Measurements from ENCODE around the gene MBD6. TPM values are rescaled to one million over a fixed set of nuclear protein-coding genes. Genes with fewer than 3 reads are reported as not detected.

MBD6 gene
- polyA plus RNA-seq, 3 donors = 2.4 to 47.7 (median 2.6) TPM

DNA sequence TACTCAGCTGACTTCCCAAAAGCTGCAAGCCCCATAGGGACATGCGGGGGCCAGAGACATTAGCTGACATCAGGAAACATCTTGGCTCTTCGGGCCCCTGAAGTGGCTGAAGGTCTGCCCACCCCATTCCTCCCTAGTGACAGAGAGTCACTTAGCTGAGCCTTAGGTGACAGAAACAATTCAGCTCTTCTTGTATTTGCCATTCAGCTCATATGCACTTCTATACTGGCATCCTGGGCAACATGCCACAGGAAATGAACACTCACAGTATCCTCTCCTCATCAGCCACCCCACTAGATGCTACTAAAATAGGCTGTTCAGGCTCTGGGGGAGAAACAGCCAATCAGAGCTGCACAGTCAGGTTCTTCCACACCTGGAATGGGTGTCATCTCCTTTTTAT, 21.0 kb downstream of the MBD6 start:
- no peaks in the 10 kb centered on the region for H3K9me3 Mint-ChIP-seq
- no peaks in the 10 kb centered on the region for H3K9me3 ChIP-seq (replicated peaks in 1 of 2; ENCODE audit: control insufficient read depth in 1 of 2, insufficient read depth in 1 of 2, low read length in 2 of 2)
- peaks cover 4 to 5% of the 10 kb centered on the region in 2 donors for H3K27me3 ChIP-seq (ENCODE audit: control insufficient read depth in 2 of 2, insufficient read depth in 2 of 2, low read length in 2 of 2)
- no peak overlapping the region for H3K9ac ChIP-seq (ENCODE audit: insufficient read depth, low read length, poor library complexity, severe bottlenecking)
- DNase-seq = no peak
- peak overlapping the region in 1 of 7 donors; percentile 23 for H3K27ac Mint-ChIP-seq
- H3K4me3 Mint-ChIP-seq = no peak overlapping the region
- H3K27ac ChIP-seq (ENCODE audit: low read depth in 1 of 2, low read length in 2 of 2) = no peak overlapping the region
- H3K4me1 ChIP-seq (ENCODE audit: control insufficient read depth in 1 of 2, insufficient read depth in 2 of 2, low read length in 2 of 2) = peaks cover 14 to 31% of the 10 kb centered on the region in 2 donors
- peaks cover 3 to 4% (median 3%) of the 10 kb centered on the region in 3 donors for H3K27me3 Mint-ChIP-seq (ENCODE audit: low read depth in 3 of 3)
- peaks cover 27% of the 10 kb centered on the region for H3K79me2 ChIP-seq (ENCODE audit: insufficient read depth, low read length)
- peaks cover 18 to 51% of the 10 kb centered on the region in 2 donors for H3K36me3 ChIP-seq (replicated peaks in 1 of 2; ENCODE audit: control insufficient read depth in 1 of 2, insufficient read depth in 2 of 2, low read length in 2 of 2)
- H3K36me3 Mint-ChIP-seq = peaks cover 42 to 46% of the 10 kb centered on the region in 2 donors
- H3K4me1 Mint-ChIP-seq = peaks cover 36% of the 10 kb centered on the region
- intact Hi-C loops (cut with micrococcal nuclease) = loop anchor here (10.0 kb wide), 2 partner anchors 69 to 211 kb away; partner anchors contain the start of genes ARHGAP9 (in 1 of the 2), CDK4 (in 1 of the 2) and MARCHF9 (in 1 of the 2)
- no peak overlapping the region for H2AFZ ChIP-seq (ENCODE audit: insufficient read depth, low read depth, low read length, poor library complexity, severe bottlenecking)
- H3K4me2 ChIP-seq (replicated peaks; ENCODE audit: extremely low read depth, low read length, poor library complexity, severe bottlenecking) = no peak overlapping the region
- H4K20me1 ChIP-seq (ENCODE audit: insufficient read depth, low read length) = peaks cover 19% of the 10 kb centered on the region
- 12% methylated on average over 2 of the region's 2 CpGs for WGBS (ENCODE audit: insufficient coverage)
- no peak overlapping the region for H3K4me3 ChIP-seq (replicated peaks in 1 of 3; ENCODE audit: low read depth in 2 of 3, low read length in 3 of 3)
- TF ChIP-seq, protein P1, sequence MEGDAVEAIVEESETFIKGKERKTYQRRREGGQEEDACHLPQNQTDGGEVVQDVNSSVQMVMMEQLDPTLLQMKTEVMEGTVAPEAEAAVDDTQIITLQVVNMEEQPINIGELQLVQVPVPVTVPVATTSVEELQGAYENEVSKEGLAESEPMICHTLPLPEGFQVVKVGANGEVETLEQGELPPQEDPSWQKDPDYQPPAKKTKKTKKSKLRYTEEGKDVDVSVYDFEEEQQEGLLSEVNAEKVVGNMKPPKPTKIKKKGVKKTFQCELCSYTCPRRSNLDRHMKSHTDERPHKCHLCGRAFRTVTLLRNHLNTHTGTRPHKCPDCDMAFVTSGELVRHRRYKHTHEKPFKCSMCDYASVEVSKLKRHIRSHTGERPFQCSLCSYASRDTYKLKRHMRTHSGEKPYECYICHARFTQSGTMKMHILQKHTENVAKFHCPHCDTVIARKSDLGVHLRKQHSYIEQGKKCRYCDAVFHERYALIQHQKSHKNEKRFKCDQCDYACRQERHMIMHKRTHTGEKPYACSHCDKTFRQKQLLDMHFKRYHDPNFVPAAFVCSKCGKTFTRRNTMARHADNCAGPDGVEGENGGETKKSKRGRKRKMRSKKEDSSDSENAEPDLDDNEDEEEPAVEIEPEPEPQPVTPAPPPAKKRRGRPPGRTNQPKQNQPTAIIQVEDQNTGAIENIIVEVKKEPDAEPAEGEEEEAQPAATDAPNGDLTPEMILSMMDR (IDR thresholded peaks at IDR 0.05) = no peak

GRCh38 chr12:57545809-57546437, 23.3 kb downstream of the MBD6 start:
- H3K9ac ChIP-seq (ENCODE audit: insufficient read depth, low read length, poor library complexity, severe bottlenecking) = peak overlapping the region; percentile 93
- H3K9me3 Mint-ChIP-seq = peaks cover 0 to 10% (median 2%) of the 10 kb centered on the region in 7 donors
- H3K4me2 ChIP-seq (replicated peaks; ENCODE audit: extremely low read depth, low read length, poor library complexity, severe bottlenecking) = peak overlapping the region; percentile 94
- DNase-seq = no peak
- H3K36me3 ChIP-seq (replicated peaks in 1 of 2; ENCODE audit: control insufficient read depth in 1 of 2, insufficient read depth in 2 of 2, low read length in 2 of 2) = peaks cover 7 to 28% of the 10 kb centered on the region in 2 donors
- no peaks in the 10 kb centered on the region for H3K9me3 ChIP-seq (replicated peaks in 1 of 2; ENCODE audit: control insufficient read depth in 1 of 2, insufficient read depth in 1 of 2, low read length in 2 of 2)
- H3K79me2 ChIP-seq (ENCODE audit: insufficient read depth, low read length) = peaks cover 27% of the 10 kb centered on the region
- peak overlapping the region; percentile 73 to 96 (median 94) for H3K4me3 ChIP-seq (replicated peaks in 1 of 3; ENCODE audit: low read depth in 2 of 3, low read length in 3 of 3)
- H3K36me3 Mint-ChIP-seq = peaks cover 30 to 31% of the 10 kb centered on the region in 2 donors
- H3K27ac ChIP-seq (ENCODE audit: low read depth in 1 of 2, low read length in 2 of 2) = peak overlapping the region in 1 of 2 donors; percentile 82
- WGBS (ENCODE audit: insufficient coverage) = 93% methylated on average over 7 of the region's 15 CpGs
- TF ChIP-seq, protein P1 (IDR thresholded peaks at IDR 0.05) = no peak
- peak overlapping the region; percentile 99 to 100 for H3K4me3 Mint-ChIP-seq
- intact Hi-C loops (cut with micrococcal nuclease) = loop anchor here (5.0 to 10.0 kb wide), 3 partner anchors 69 to 209 kb away; partner anchors contain the start of genes ARHGAP9 (in 2 of the 2), CDK4 (in 1 of the 2) and MARCHF9 (in 1 of the 2)
- H3K27me3 Mint-ChIP-seq (ENCODE audit: low read depth in 3 of 3) = peaks cover 24 to 27% (median 26%) of the 10 kb centered on the region in 3 donors
- H3K4me1 ChIP-seq (ENCODE audit: control insufficient read depth in 1 of 2, insufficient read depth in 2 of 2, low read length in 2 of 2) = peaks cover 18 to 42% of the 10 kb centered on the region in 2 donors
- peak overlapping the region; percentile 98 for H2AFZ ChIP-seq (ENCODE audit: insufficient read depth, low read depth, low read length, poor library complexity, severe bottlenecking)
- H4K20me1 ChIP-seq (ENCODE audit: insufficient read depth, low read length) = peaks cover 5% of the 10 kb centered on the region
- peaks cover 24 to 27% of the 10 kb centered on the region in 2 donors for H3K27me3 ChIP-seq (ENCODE audit: control insufficient read depth in 2 of 2, insufficient read depth in 2 of 2, low read length in 2 of 2)
- H3K27ac Mint-ChIP-seq = peak overlapping the region in 6 of 7 donors; percentile 66 to 96 (median 90)
- peaks cover 50% of the 10 kb centered on the region for H3K4me1 Mint-ChIP-seq

Measured in CD14-positive monocyte (primary cell).